MCF 10A (cell line): Measurements from ENCODE around the gene UBAC2. TPM values are rescaled to one million over a fixed set of nuclear protein-coding genes. Genes with fewer than 3 reads are reported as not detected.

Source experiments
- BruUV-seq: library from RNA; stranded (reverse); fragments of 400-500 nt; replicated peaks from 2 replicates; lab custom pipeline; 2021; lab: Mats Ljungman, UMichigan
- CTCF ChIA-PET: fragments of 300-600 bp; sonication (Branson Sonifier 250); formaldehyde crosslinking; extraction: SDS; loops from one replicate; lab custom pipeline; 2021; ENCODE audit warnings: antibody characterized with exemption, inconsistent platforms; lab: Yijun Ruan, JAX
- POLR2A ChIA-PET: fragments of 300-600, 350-650 bp; sonication (Branson Sonifier 250); formaldehyde crosslinking; extraction: SDS; loops from one replicate; lab custom pipeline; 2020; ENCODE audit warnings: antibody characterized with exemption, inconsistent platforms; lab: Yijun Ruan, JAX
- DNase-seq: peaks from one replicate; pipeline ENCODE4 v3.0.0-alpha.2; 2018; ENCODE audit not compliant: unreplicated experiment
- H3K27ac Mint-ChIP-seq: one replicate; pipeline ENCODE4 v1.8.0; 2022; ENCODE audit warnings: mild to moderate bottlenecking, low read depth, mixed read lengths; ENCODE audit not compliant: unreplicated experiment
- H3K27me3 Mint-ChIP-seq: one replicate; pipeline ENCODE4 v1.8.0; 2022; ENCODE audit warnings: mixed read lengths; ENCODE audit not compliant: insufficient read depth, unreplicated experiment
- H3K36me3 Mint-ChIP-seq: one replicate; pipeline ENCODE4 v1.8.0; 2022; ENCODE audit warnings: mild to moderate bottlenecking, moderate library complexity, mixed read lengths; ENCODE audit not compliant: insufficient read depth, unreplicated experiment
- H3K4me1 Mint-ChIP-seq: one replicate; pipeline ENCODE4 v1.8.0; 2022; ENCODE audit warnings: mixed read lengths; ENCODE audit not compliant: insufficient read depth, unreplicated experiment
- H3K4me3 Mint-ChIP-seq: one replicate; pipeline ENCODE4 v1.8.0; 2022; ENCODE audit warnings: mild to moderate bottlenecking, moderate library complexity, mixed read lengths; ENCODE audit not compliant: unreplicated experiment
- H3K9me3 Mint-ChIP-seq: one replicate; pipeline ENCODE4 v1.8.0; 2022; ENCODE audit warnings: mixed read lengths; ENCODE audit not compliant: unreplicated experiment
- intact Hi-C: fragments of 100-400 bp; cut with micrococcal nuclease; formaldehyde crosslinking; loops from 2 replicates; pipeline ENCODE4 v1.14.1; 2022
- total RNA-seq: library from RNA; stranded (reverse); gene quantifications from 2 replicates; pipeline ENCODE4 v1.2.3, GENCODE V29; 2022
- TF ChIP-seq, protein P1 (sequence below): fragments of 200-600 bp; IDR thresholded peaks from one replicate; pipeline ENCODE4 v1.8.0; 2022; ENCODE audit warnings: antibody characterized with exemption, mild to moderate bottlenecking; ENCODE audit not compliant: unreplicated experiment

UBAC2 gene
- total RNA-seq, 1 experiment from 2014 or later: 74.7 TPM

DNA sequence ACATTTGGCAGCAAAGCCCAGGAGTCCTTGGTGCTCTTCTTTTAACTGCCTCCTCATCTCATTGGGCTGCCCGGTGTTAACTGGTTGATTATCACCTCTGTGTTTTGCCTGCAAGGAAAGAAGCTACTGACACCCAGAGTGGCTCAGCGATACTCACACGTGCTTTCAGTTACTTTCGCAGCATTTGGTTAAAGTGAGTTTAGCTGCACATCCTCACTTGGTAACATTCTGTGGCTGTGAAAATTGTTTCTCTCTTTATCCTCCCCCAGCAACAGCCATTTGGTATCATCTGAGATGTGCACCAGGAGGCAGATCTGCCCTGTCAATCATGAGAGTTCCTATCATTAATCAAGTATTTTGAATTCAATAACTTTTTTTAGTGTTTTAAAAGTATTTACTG, 151.1 kb downstream of the UBAC2 start:
- CTCF ChIA-PET: interaction anchor here (0.6 to 1.3 kb wide), 3 partner anchors 25 to 84 kb away, joined by 3 to 4 read pairs (median 3); no protein-coding TSS in a partner anchor
- BruUV-seq: no TSS peak
- no peak overlapping the region for H3K4me3 Mint-ChIP-seq

DNA sequence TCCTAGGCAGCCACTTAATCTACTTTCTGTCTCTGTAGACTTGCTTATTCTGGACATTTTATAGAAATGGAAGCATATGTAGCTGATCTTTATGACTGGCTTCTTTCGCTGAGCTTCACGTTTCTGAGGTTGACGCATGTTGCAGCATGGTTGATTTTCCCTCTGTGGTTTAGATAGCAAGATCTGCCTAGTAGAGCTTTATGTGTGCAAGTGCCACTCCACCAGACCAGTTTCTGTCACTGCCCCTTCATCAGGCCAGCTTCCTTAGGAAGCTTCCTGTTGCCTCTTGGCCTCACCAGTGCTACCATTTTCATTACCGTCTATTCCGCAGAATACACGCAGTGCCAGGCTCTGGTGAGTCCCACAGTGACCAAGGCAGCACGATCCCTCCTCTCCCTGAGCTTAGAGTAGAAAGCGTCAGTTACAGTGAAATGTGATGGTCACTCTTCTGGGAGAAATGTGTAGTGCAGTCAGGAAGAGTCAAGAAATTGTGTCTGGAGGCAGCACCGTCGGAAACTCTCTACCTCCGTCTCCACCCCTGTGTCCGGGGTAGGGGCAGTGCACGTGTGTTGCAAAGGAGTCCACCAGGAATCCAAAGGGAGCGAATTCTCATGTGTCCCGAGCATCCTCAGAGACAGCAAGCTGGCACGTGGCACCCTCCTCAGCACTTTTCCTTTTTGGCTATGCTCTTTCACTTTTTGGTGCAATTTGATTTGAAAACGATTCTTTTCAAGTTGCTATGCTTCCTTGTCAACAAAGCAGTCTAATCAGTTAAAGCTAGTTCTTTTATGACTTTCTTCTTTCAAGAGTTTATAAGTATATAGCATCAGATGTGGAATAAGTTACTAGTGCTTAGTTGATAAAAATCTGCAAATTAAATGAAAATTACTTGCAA, 151.9 kb downstream of the UBAC2 start:
- Mint-ChIP-seq H3K9me3 (no peaks in the 10 kb centered on the region), H3K27ac (no peak overlapping the region), H3K4me1 (no peaks in the 10 kb centered on the region), H3K36me3 (peaks cover 34% of the 10 kb centered on the region), H3K4me3 (no peak overlapping the region), H3K27me3 (no peaks in the 10 kb centered on the region)
- POLR2A ChIA-PET: no interaction called here
- CTCF ChIA-PET: interaction anchor here (0.5 to 1.3 kb wide), 5 partner anchors 13 to 120 kb away, joined by 3 to 4 read pairs (median 3); no protein-coding TSS in a partner anchor
- TF ChIP-seq, protein P1, sequence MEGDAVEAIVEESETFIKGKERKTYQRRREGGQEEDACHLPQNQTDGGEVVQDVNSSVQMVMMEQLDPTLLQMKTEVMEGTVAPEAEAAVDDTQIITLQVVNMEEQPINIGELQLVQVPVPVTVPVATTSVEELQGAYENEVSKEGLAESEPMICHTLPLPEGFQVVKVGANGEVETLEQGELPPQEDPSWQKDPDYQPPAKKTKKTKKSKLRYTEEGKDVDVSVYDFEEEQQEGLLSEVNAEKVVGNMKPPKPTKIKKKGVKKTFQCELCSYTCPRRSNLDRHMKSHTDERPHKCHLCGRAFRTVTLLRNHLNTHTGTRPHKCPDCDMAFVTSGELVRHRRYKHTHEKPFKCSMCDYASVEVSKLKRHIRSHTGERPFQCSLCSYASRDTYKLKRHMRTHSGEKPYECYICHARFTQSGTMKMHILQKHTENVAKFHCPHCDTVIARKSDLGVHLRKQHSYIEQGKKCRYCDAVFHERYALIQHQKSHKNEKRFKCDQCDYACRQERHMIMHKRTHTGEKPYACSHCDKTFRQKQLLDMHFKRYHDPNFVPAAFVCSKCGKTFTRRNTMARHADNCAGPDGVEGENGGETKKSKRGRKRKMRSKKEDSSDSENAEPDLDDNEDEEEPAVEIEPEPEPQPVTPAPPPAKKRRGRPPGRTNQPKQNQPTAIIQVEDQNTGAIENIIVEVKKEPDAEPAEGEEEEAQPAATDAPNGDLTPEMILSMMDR: no peak
- intact Hi-C loops: no loop called here
- BruUV-seq: no TSS peak
- no peak for DNase-seq

More for the DNA sequence above, 151.1 kb downstream of the UBAC2 start:
- Mint-ChIP-seq H3K27ac (no peak overlapping the region), H3K36me3 (peaks cover 42% of the 10 kb centered on the region), H3K27me3 (no peaks in the 10 kb centered on the region), H3K4me1 (no peaks in the 10 kb centered on the region), H3K9me3 (no peaks in the 10 kb centered on the region)
- TF ChIP-seq, protein P1: no peak
- intact Hi-C loops: no loop called here
- DNase-seq: no peak
- POLR2A ChIA-PET: no interaction called here

GRCh38 chr13:99353246-99353600, 152.6 kb downstream of the UBAC2 start:
- TF ChIP-seq, protein P1: no peak
- CTCF ChIA-PET: interaction anchor here (0.5 to 1.4 kb wide), 4 partner anchors 13 to 120 kb away, joined by 3 to 4 read pairs (median 4); no protein-coding TSS in a partner anchor
- no peak for DNase-seq
- no TSS peak for BruUV-seq
- no peaks in the 10 kb centered on the region for H3K9me3 Mint-ChIP-seq
- H3K27ac Mint-ChIP-seq: no peak overlapping the region
- POLR2A ChIA-PET: no interaction called here
- no peaks in the 10 kb centered on the region for H3K4me1 Mint-ChIP-seq
- H3K36me3 Mint-ChIP-seq: peaks cover 28% of the 10 kb centered on the region
- no peak overlapping the region for H3K4me3 Mint-ChIP-seq
- intact Hi-C loops: no loop called here
- H3K27me3 Mint-ChIP-seq: no peaks in the 10 kb centered on the region

DNA sequence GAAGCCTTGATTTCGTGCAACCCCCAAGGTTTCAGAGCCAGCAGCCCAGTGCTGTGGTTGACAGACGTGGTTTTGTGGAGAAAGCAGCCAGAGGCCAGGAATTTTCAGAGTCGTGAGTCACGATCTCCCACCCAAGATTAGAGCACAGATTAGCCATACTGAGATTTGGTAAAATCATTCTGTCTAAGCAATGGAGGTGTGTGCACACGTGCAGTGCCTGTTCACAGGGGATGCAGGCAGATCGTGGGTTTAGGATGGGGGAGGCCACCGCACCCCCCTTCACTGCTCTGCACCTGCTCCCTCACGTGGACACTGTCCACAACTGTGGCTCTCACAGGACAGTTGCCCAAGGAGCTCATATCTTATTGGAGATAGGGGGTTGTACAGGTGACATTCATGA, 153.2 kb downstream of the UBAC2 start:
- intact Hi-C loops: no loop called here
- Mint-ChIP-seq H3K9me3 (no peaks in the 10 kb centered on the region), H3K4me3 (no peak overlapping the region), H3K36me3 (peaks cover 25% of the 10 kb centered on the region), H3K4me1 (no peaks in the 10 kb centered on the region), H3K27me3 (no peaks in the 10 kb centered on the region), H3K27ac (no peak overlapping the region)
- no peak for DNase-seq
- POLR2A ChIA-PET: interaction anchor here (0.9 kb wide), 1 partner anchor 10 kb away, joined by 4 read pairs; no protein-coding TSS in a partner anchor
- TF ChIP-seq, protein P1: no peak
- BruUV-seq: no TSS peak
- CTCF ChIA-PET: interaction anchor here (0.7 to 1.4 kb wide), 2 partner anchors 14 to 84 kb away, joined by 3 to 4 read pairs; no protein-coding TSS in a partner anchor
